ENCODE data around the gene KCNH1.

DNA sequence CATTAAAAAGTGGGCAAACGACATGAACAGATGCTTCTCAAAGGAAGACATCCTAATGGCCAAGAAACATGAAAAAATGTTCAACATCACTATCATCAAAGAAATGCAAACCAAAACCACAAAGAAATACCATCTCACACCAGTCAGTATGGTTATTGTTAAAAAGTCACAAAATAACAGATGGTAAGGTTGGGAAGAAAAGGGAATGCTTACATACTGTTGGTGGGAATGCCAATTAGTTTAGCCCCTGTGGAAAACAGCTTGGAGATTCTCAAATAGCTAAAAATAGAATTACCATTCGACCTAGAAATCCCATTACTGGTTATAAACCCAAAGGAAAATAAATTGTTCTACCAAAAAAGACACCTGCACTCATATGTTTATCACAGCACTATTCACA lies 369.4 kb downstream of the KCNH1 start:
- TF ChIP-seq ATF3 (IDR thresholded peaks at IDR 0.05) (no peak), CTCF (IDR thresholded peaks at IDR 0.05; ENCODE audit: low read depth, low read length, missing input control) (no peak), REST (IDR thresholded peaks at IDR 0.05) (no peak), MAX (IDR thresholded peaks at IDR 0.05) (no peak), YY1 (IDR thresholded peaks at IDR 0.05) (no peak), EGR1 (IDR thresholded peaks at IDR 0.05; ENCODE audit: low read depth in 2 of 2) (no peak), RAD21 (IDR thresholded peaks at IDR 0.05) (no peak), TAF1 (conservative IDR thresholded peaks at IDR 0.05) (no peak), GABPA (IDR thresholded peaks at IDR 0.05 in 1 of 2, conservative IDR thresholded peaks at IDR 0.05 in 1 of 2) (no peak), SP1 (IDR thresholded peaks at IDR 0.05) (no peak), RXRA (IDR thresholded peaks at IDR 0.05) (no peak), JUND (IDR thresholded peaks at IDR 0.05) (no peak), NR2F2 (IDR thresholded peaks at IDR 0.05) (no peak)
- TF ChIP-seq, protein P1, sequence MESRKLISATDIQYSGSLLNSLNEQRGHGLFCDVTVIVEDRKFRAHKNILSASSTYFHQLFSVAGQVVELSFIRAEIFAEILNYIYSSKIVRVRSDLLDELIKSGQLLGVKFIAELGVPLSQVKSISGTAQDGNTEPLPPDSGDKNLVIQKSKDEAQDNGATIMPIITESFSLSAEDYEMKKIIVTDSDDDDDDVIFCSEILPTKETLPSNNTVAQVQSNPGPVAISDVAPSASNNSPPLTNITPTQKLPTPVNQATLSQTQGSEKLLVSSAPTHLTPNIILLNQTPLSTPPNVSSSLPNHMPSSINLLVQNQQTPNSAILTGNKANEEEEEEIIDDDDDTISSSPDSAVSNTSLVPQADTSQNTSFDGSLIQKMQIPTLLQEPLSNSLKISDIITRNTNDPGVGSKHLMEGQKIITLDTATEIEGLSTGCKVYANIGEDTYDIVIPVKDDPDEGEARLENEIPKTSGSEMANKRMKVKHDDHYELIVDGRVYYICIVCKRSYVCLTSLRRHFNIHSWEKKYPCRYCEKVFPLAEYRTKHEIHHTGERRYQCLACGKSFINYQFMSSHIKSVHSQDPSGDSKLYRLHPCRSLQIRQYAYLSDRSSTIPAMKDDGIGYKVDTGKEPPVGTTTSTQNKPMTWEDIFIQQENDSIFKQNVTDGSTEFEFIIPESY (IDR thresholded peaks at IDR 0.05): no peak
